SK-N-SH (cell line): ENCODE data around the gene TRIM29. TPM values are rescaled to one million over a fixed set of nuclear protein-coding genes. Genes with fewer than 3 reads are reported as not detected.

Experiments used
- CTCF ChIA-PET: fragments of 300-600, 350-600 bp; formaldehyde crosslinking; extraction: SDS; loops from one replicate; lab custom pipeline; 2021; lab: Yijun Ruan, JAX
- POLR2A ChIA-PET: fragments of 350-600 bp; sonication (Branson Sonifier 250); formaldehyde crosslinking; extraction: SDS; loops from one replicate; lab custom pipeline; 2020; ENCODE audit warnings: antibody characterized with exemption, inconsistent platforms; lab: Yijun Ruan, JAX
- DNase-seq: peaks from one replicate; pipeline ENCODE4 v3.0.0; 2012
- H2AFZ ChIP-seq: fragments of 200-600 bp; sonication (generic); 2 replicates; pipeline ENCODE4 v1.8.1; 2016; ENCODE audit warnings: antibody characterized with exemption, mild to moderate bottlenecking, low read depth
- H3F3A ChIP-seq: fragments of 200-600 bp; sonication (generic); replicated peaks from 2 replicates; pipeline ENCODE3; 2016; ENCODE audit warnings: antibody characterized with exemption, mild to moderate bottlenecking; ENCODE audit not compliant: insufficient read depth
- H3K27ac ChIP-seq, 2 experiments: fragments of 200-500 bp in 1 of 2; fragments of 200-600 bp in 1 of 2; sonication (Bioruptor generic) in 1 of 2; sonication (generic), shearing (Covaris generic) in 1 of 2; 2 replicates each; pipeline versions ENCODE4 v1.5.1 to v1.6.1; 2014 to 2016; ENCODE audit warnings: low read depth in 2 of 2, inconsistent platforms in 1 of 2, low read length in 1 of 2, mild to moderate bottlenecking in 1 of 2, mixed read lengths in 1 of 2
- H3K27me3 ChIP-seq: fragments of 200-600 bp; sonication (generic), shearing (Covaris generic); 2 replicates; pipeline ENCODE4 v1.6.1; 2016; ENCODE audit warnings: mixed run types; ENCODE audit not compliant: insufficient read depth
- H3K36me3 ChIP-seq, 2 experiments: fragments of 200-500 bp in 1 of 2; fragments of 200-600 bp in 1 of 2; sonication (Bioruptor generic) in 1 of 2; sonication (generic) in 1 of 2; replicated peaks in 1 of 2; 2 replicates each; pipeline versions ENCODE3 to v1.5.1; 2014 to 2016; ENCODE audit warnings: low read length in 1 of 2, mild to moderate bottlenecking in 1 of 2; ENCODE audit not compliant: insufficient read depth in 2 of 2, control insufficient read depth in 1 of 2
- H3K4me1 ChIP-seq, 2 experiments: fragments of 200-500 bp in 1 of 2; fragments of 200-600 bp in 1 of 2; sonication (Bioruptor generic) in 1 of 2; sonication (generic), shearing (Covaris generic) in 1 of 2; 2 replicates each; pipeline versions ENCODE4 v1.5.1 to v1.6.1; 2014 to 2016; ENCODE audit warnings: low read depth in 1 of 2, low read length in 1 of 2, mixed run types in 1 of 2; ENCODE audit not compliant: insufficient read depth in 2 of 2, control insufficient read depth in 1 of 2
- H3K4me2 ChIP-seq: fragments of 200-600 bp; sonication (generic), shearing (Covaris generic); 2 replicates; pipeline ENCODE4 v1.6.1; 2017; ENCODE audit warnings: mixed run types
- H3K4me3 ChIP-seq, 2 experiments: fragments of 200-500 bp in 1 of 2; fragments of 200-600 bp in 1 of 2; sonication (Bioruptor generic) in 1 of 2; sonication (generic), shearing (Covaris generic) in 1 of 2; 2 replicates each; pipeline versions ENCODE4 v1.5.1 to v1.8.1; 2014 to 2016; ENCODE audit warnings: low read depth in 2 of 2, inconsistent platforms in 1 of 2, low read length in 1 of 2, mild to moderate bottlenecking in 1 of 2, mixed read lengths in 1 of 2, moderate library complexity in 1 of 2
- H3K79me2 ChIP-seq: fragments of 200-600 bp; sonication (generic); 2 replicates; pipeline ENCODE4 v1.8.1; 2017; ENCODE audit warnings: mild to moderate bottlenecking; ENCODE audit not compliant: insufficient read depth
- H3K9ac ChIP-seq: fragments of 200-600 bp; sonication (generic); 2 replicates; pipeline ENCODE4 v1.6.1; 2017; ENCODE audit warnings: mixed run types
- H3K9me2 ChIP-seq: fragments of 200-600 bp; sonication (generic); 2 replicates; pipeline ENCODE4 v1.6.1; 2017; ENCODE audit warnings: mixed run types
- H3K9me3 ChIP-seq: fragments of 200-600 bp; sonication (generic); 2 replicates; pipeline ENCODE4 v1.6.1; 2017; ENCODE audit warnings: mixed run types, mild to moderate bottlenecking, moderate library complexity
- H4K20me1 ChIP-seq: fragments of 200-600 bp; sonication (generic); 2 replicates; pipeline ENCODE4 v1.6.1; 2017; ENCODE audit warnings: mild to moderate bottlenecking, mixed run types; ENCODE audit not compliant: insufficient read depth
- CHD2 ChIP-seq: fragments of 150-350 bp; IDR thresholded peaks from 2 replicates; pipeline ENCODE4 v1.6.1; 2018; ENCODE audit warnings: low read length; ENCODE audit not compliant: partially characterized antibody
- EP300 ChIP-seq, 2 experiments: IDR thresholded peaks; 2 replicates each; pipeline versions ENCODE4 v1.4.0 to v1.6.1; 2012; ENCODE audit warnings: borderline replicate concordance in 1 of 2, low read depth in 1 of 2, low read length in 1 of 2
- FOXJ3 ChIP-seq: sonication (generic); formaldehyde crosslinking; IDR thresholded peaks from 2 replicates; pipeline ENCODE4 v1.5.1; 2020; ENCODE audit warnings: mild to moderate bottlenecking, missing genetic modification reagents
- FOXM1 ChIP-seq: IDR thresholded peaks from 2 replicates; pipeline ENCODE4 v1.4.0; 2012; ENCODE audit warnings: low read depth, mild to moderate bottlenecking
- GATA2 ChIP-seq: sonication (generic); formaldehyde crosslinking; IDR thresholded peaks from 2 replicates; pipeline ENCODE4 v1.5.0; 2020; ENCODE audit warnings: mild to moderate bottlenecking, missing genetic modification reagents
- MEF2A ChIP-seq: IDR thresholded peaks from 2 replicates; pipeline ENCODE4 v1.4.0; 2012; ENCODE audit warnings: low read depth, borderline replicate concordance
- MXI1 ChIP-seq: IDR thresholded peaks from 2 replicates; pipeline ENCODE4 v1.6.1; 2012; ENCODE audit warnings: mild to moderate bottlenecking, low read depth, low read length, improper control_type of control experiment
- NFIC ChIP-seq: IDR thresholded peaks from 2 replicates; pipeline ENCODE4 v1.4.0; 2012; ENCODE audit warnings: borderline replicate concordance
- POLR2AphosphoS5 ChIP-seq: IDR thresholded peaks from 2 replicates; pipeline ENCODE4 v1.6.1; 2012; ENCODE audit warnings: low read depth, low read length
- RAD21 ChIP-seq: IDR thresholded peaks from 2 replicates; pipeline ENCODE4 v1.6.1; 2012; ENCODE audit warnings: mild to moderate bottlenecking, low read length
- RCOR1 ChIP-seq: fragments of 150-350 bp; IDR thresholded peaks from 2 replicates; pipeline ENCODE4 v1.6.1; 2017; ENCODE audit warnings: antibody characterized with exemption, low read length
- RFX5 ChIP-seq: IDR thresholded peaks from 2 replicates; pipeline ENCODE4 v1.6.1; 2012; ENCODE audit warnings: mild to moderate bottlenecking, improper control_type of control experiment, low read length
- RXRA ChIP-seq: IDR thresholded peaks from 2 replicates; pipeline ENCODE4 v1.4.0; 2012; ENCODE audit warnings: low read depth, mild to moderate bottlenecking, borderline replicate concordance
- SMC3 ChIP-seq: IDR thresholded peaks from 2 replicates; pipeline ENCODE4 v1.6.1; 2012; ENCODE audit warnings: low read depth, low read length, improper control_type of control experiment
- TAF1 ChIP-seq: IDR thresholded peaks from 2 replicates; pipeline ENCODE4 v1.6.1; 2012; ENCODE audit warnings: low read depth, mild to moderate bottlenecking, low read length, moderate library complexity, borderline replicate concordance
- WGBS: methylation state at CpG from one replicate; pipeline ENCODE4 v1.1.6; 2017; ENCODE audit warnings: low lambda C conversion rate; 5-methylcytosine and 5-hydroxymethylcytosine counted together
- polyA plus RNA-seq, 3 experiments: library from polyadenylated mRNA; depleted of rRNA; stranded (reverse); fragments of >200 nt; gene quantifications; 2 replicates each; pipeline ENCODE4 v1.2.3, GENCODE V29; 2012
- TF ChIP-seq, protein P1 (sequence below): IDR thresholded peaks from 2 replicates; pipeline ENCODE4 v1.4.0; 2012; ENCODE audit warnings: low read depth, borderline replicate concordance
- TF ChIP-seq, protein P2 (sequence below): fragments of 200-600 bp; sonication (generic); IDR thresholded peaks from 2 replicates; pipeline ENCODE4 v1.6.1; 2017; ENCODE audit warnings: antibody characterized with exemption, mild to moderate bottlenecking, moderate library complexity

The TRIM29 gene
- polyA plus RNA-seq, 1 of the 3 experiments (the other 2 are of a cell fraction): 0.03 TPM

DNA sequence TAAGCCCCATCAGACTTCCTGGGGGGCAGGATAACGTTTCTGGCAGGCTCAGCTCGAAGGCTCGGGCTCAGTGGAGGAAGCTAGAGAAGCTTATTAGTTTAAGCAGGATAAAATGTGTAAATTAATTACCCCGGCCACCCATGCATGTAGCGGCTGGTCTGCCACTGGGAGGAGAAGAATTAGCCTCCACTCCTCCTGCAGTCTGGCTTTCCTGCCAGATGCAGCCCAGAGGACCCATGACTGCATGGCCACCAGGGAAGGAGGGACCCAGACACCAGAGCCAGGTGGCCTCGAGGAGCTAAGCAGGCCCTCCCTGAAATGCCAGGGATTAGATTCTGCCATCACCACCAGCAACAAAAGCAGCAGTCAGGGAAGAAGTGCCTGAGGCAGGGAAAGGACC is 32.3 kb downstream of the TRIM29 start:
- Histone ChIP-seq H3K4me1 (peaks cover 0 to 43% of the 10 kb centered on the region in 2 experiments; a peak in 1 of 4 replicates), H3K9ac (no peak overlapping the region), H3K36me3 (no peaks in the 10 kb centered on the region), H3K27me3 (peaks cover 17% of the 10 kb centered on the region; the same call in 1 of the 2 replicates), H3K9me3 (no peaks in the 10 kb centered on the region), H3K4me2 (no peak overlapping the region), H3K4me3 (no peak overlapping the region), H3F3A (no peaks in the 10 kb centered on the region), H3K27ac (peak overlapping the region in 1 of 2 experiments; percentile 92; a peak in 2 of 4 replicates), H2AFZ (no peak overlapping the region), H3K9me2 (no peaks in the 10 kb centered on the region), H4K20me1 (no peaks in the 10 kb centered on the region), H3K79me2 (no peaks in the 10 kb centered on the region)
- peak; percentile 84 for DNase-seq
- TF ChIP-seq RCOR1 (peak; percentile 83), RFX5 (no peak), RAD21 (peak; percentile 39), MEF2A (no peak), CHD2 (peak; percentile 42), GATA2 (peak; percentile 52), TAF1 (no peak), FOXJ3 (CRISPR knock-in tag) (peak; percentile 83), MXI1 (peak; percentile 58; the same call in 1 of the 2 replicates), FOXM1 (no peak), RXRA (no peak), SMC3 (0 out of 2 replicates have a peak, but pooled peaks have one; percentile 9), POLR2AphosphoS5 (no peak), EP300 (IDR thresholded peaks at IDR 0.05; ENCODE audit: borderline replicate concordance in 1 of 2, low read depth in 1 of 2, low read length in 1 of 2) (peak in 1 of 2 experiments; percentile 78; a peak in 2 of 4 replicates), NFIC (no peak)
- TF ChIP-seq, protein P1, sequence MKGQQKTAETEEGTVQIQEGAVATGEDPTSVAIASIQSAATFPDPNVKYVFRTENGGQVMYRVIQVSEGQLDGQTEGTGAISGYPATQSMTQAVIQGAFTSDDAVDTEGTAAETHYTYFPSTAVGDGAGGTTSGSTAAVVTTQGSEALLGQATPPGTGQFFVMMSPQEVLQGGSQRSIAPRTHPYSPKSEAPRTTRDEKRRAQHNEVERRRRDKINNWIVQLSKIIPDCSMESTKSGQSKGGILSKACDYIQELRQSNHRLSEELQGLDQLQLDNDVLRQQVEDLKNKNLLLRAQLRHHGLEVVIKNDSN: no peak
- TF ChIP-seq, protein P2, sequence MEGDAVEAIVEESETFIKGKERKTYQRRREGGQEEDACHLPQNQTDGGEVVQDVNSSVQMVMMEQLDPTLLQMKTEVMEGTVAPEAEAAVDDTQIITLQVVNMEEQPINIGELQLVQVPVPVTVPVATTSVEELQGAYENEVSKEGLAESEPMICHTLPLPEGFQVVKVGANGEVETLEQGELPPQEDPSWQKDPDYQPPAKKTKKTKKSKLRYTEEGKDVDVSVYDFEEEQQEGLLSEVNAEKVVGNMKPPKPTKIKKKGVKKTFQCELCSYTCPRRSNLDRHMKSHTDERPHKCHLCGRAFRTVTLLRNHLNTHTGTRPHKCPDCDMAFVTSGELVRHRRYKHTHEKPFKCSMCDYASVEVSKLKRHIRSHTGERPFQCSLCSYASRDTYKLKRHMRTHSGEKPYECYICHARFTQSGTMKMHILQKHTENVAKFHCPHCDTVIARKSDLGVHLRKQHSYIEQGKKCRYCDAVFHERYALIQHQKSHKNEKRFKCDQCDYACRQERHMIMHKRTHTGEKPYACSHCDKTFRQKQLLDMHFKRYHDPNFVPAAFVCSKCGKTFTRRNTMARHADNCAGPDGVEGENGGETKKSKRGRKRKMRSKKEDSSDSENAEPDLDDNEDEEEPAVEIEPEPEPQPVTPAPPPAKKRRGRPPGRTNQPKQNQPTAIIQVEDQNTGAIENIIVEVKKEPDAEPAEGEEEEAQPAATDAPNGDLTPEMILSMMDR: no peak
- 2% methylated on average over 6 of the region's 6 CpGs for WGBS
- ChIA-PET POLR2A (interaction anchor here (1.0 to 2.3 kb wide), 4 partner anchors 197 to 432 kb away, joined by 3 to 9 read pairs (median 6); no protein-coding TSS in a partner anchor), CTCF (interaction anchor here (0.7 to 7.8 kb wide), 25 partner anchors 8 to 631 kb away, joined by 3 to 129 read pairs (median 5); partner anchors contain the start of gene NECTIN1)
